HepG2 (cell line): ENCODE data around the gene TDRD9. TPM values are rescaled to one million over a fixed set of nuclear protein-coding genes. Genes with fewer than 3 reads are reported as not detected.

ENCODE experiments used
- CBX2 ChIP-seq, 2 experiments: fragments of 200-600 bp in 1 of 2; sonication (generic); formaldehyde crosslinking in 1 of 2; IDR thresholded peaks; 2 replicates each; pipeline versions ENCODE4 v1.7.0 to v1.8.1; 2018 to 2022; ENCODE audit warnings: low read depth in 2 of 2, low read length in 1 of 2, mild to moderate bottlenecking in 1 of 2, missing genetic modification reagents in 1 of 2
- CREB1 ChIP-seq, 2 experiments: fragments of 450-650 bp in 1 of 2; IDR thresholded peaks; 2 replicates each; pipeline ENCODE4 v1.6.1; 2016 to 2017; ENCODE audit warnings: control low read depth in 1 of 2, mild to moderate bottlenecking in 1 of 2, missing compliant biosample characterization in 1 of 2, missing genetic modification characterization in 1 of 2
- GATA4 ChIP-seq: sonication (generic); IDR thresholded peaks from 2 replicates; pipeline ENCODE4 v1.6.1; 2016; ENCODE audit warnings: antibody characterized with exemption, low read depth, borderline replicate concordance
- GATAD1 ChIP-seq: IDR thresholded peaks from 2 replicates; pipeline ENCODE4 v1.6.1; 2016; ENCODE audit warnings: missing genetic modification reagents, missing compliant biosample characterization
- ISL2 ChIP-seq: sonication (generic); formaldehyde crosslinking; IDR thresholded peaks from 2 replicates; pipeline ENCODE4 v1.5.0; 2020; ENCODE audit warnings: missing genetic modification reagents
- MED13 ChIP-seq: sonication (generic); formaldehyde crosslinking; IDR thresholded peaks from 2 replicates; pipeline ENCODE4 v1.5.0; 2020; ENCODE audit warnings: missing genetic modification reagents
- MIER3 ChIP-seq: IDR thresholded peaks from 2 replicates; pipeline ENCODE4 v1.6.1; 2016; ENCODE audit warnings: missing compliant biosample characterization, borderline replicate concordance
- NFKB2 ChIP-seq: sonication (generic); formaldehyde crosslinking; IDR thresholded peaks from 2 replicates; pipeline ENCODE4 v1.4.0; 2020; ENCODE audit warnings: missing genetic modification reagents, borderline replicate concordance
- RARA ChIP-seq: IDR thresholded peaks from 2 replicates; pipeline ENCODE4 v1.6.1; 2016; ENCODE audit warnings: missing genetic modification reagents, missing compliant biosample characterization
- RXRA ChIP-seq: sonication (generic); formaldehyde crosslinking; IDR thresholded peaks from 2 replicates; pipeline ENCODE4 v1.5.1; 2020; ENCODE audit warnings: missing genetic modification reagents
- SMAD3 ChIP-seq: sonication (generic); formaldehyde crosslinking; IDR thresholded peaks from 2 replicates; pipeline ENCODE4 v1.4.0; 2020; ENCODE audit warnings: missing genetic modification reagents
- ZNF326 ChIP-seq: sonication (generic); formaldehyde crosslinking; IDR thresholded peaks from 2 replicates; pipeline ENCODE4 v1.4.0; 2020; ENCODE audit warnings: missing genetic modification reagents, borderline replicate concordance
- ZNF335 ChIP-seq: sonication (generic); formaldehyde crosslinking; IDR thresholded peaks from 2 replicates; pipeline ENCODE4 v1.4.0; 2020; ENCODE audit warnings: missing genetic modification reagents
- ZNF432 ChIP-seq: sonication (generic); formaldehyde crosslinking; IDR thresholded peaks from 2 replicates; pipeline ENCODE4 v1.5.0; 2020; ENCODE audit warnings: missing genetic modification reagents, mild to moderate bottlenecking, borderline replicate concordance
- polyA plus RNA-seq, 8 experiments: library from polyadenylated mRNA; depleted of rRNA in 3 of 8; stranded (reverse) in 7 of 8; unstranded in 1 of 8; fragments of >200 nt; fragmentation: Illumina TruSeq in 4 of 8; extraction: Trizol in 4 of 8; gene quantifications; 2 replicates each; pipeline versions ENCODE4 v1.2.1 to v1.2.3, GENCODE V29; 2011 to 2016; ENCODE audit warnings: low read depth in 4 of 8, missing spikeins in 1 of 8, mixed read lengths in 1 of 8; ENCODE audit not compliant: insufficient read depth in 1 of 8
- total RNA-seq, 5 experiments: library from RNA; depleted of rRNA; stranded (reverse); fragments of >200 nt; fragmentation: Illumina TruSeq; extraction: Trizol; gene quantifications; 2 replicates each; pipeline ENCODE4 v1.2.3, GENCODE V29; 2016; ENCODE audit warnings: low read depth in 1 of 5
- TF ChIP-seq, protein P1 (sequence below): sonication (generic); formaldehyde crosslinking; IDR thresholded peaks from 2 replicates; pipeline ENCODE4 v1.4.0; 2020; ENCODE audit warnings: low read depth, mild to moderate bottlenecking, missing genetic modification reagents
- TF ChIP-seq, protein P2 (sequence below): IDR thresholded peaks from 2 replicates; pipeline ENCODE4 v1.6.1; 2016; ENCODE audit warnings: low read depth, control low read depth
- TF ChIP-seq, protein P3 (sequence below): sonication (generic); formaldehyde crosslinking; conservative IDR thresholded peaks from 2 replicates; pipeline ENCODE4 v1.4.0; 2020; ENCODE audit warnings: missing genetic modification reagents
- TF ChIP-seq, protein P4 (sequence below): sonication (generic); formaldehyde crosslinking; IDR thresholded peaks from 2 replicates; pipeline ENCODE4 v1.8.1; 2023; ENCODE audit warnings: mild to moderate bottlenecking, moderate library complexity, missing genetic modification reagents
- TF ChIP-seq, protein P5 (sequence below), 2 experiments: sonication (generic) in 1 of 2; formaldehyde crosslinking in 1 of 2; IDR thresholded peaks; 2 replicates each; pipeline versions ENCODE4 v1.5.1 to v1.6.1; 2011 to 2020; ENCODE audit warnings: borderline replicate concordance in 1 of 2, low read depth in 1 of 2, low read length in 1 of 2, mild to moderate bottlenecking in 1 of 2, missing genetic modification reagents in 1 of 2, moderate library complexity in 1 of 2

The TDRD9 gene
- total and polyA plus RNA-seq, 2 of the 13 experiments (the other 11 are each of a cell fraction or from before 2014, with no cell fraction given): not detected

DNA sequence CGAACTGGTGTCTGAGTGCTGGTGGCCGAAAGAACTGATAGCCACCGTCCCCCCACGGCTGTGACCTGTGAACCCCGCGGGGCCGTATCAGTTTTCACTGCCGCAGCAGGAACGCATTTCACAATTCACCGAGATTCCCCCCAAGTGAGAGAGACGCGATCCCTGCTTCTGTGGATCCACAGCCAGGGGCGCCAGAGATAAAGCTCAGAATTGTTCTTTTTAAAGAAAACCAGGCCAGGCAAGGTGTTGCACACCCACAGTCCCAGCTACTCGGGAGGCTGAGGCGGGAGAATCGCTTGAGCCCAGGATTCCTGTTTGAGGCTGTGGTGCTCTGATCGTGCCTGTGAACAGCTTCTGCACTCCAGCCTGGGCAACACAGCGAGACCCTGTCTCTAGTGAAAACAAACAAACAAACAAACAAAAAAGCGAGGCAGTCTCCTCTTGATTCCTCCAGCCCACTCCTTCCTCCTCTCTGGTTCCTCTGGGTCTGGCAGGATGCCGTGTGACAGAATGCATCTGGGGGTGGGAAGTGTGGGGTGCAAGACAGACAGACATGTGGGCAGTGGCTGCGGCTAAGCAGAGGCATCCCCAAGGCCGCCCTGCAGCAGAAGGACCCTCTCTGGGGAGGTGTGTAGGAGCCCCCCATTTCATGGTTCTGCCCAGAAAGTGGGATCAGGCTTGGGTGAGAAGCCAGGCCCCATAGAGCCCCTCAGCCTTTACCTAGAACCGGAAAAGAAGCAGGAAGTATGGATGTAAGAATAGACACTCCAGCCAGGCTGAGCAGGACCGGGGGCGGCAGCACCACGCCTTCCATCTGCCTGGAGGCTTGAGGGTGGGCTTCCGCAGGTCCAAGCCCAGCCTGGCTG, 41.7 kb upstream of the TDRD9 start (continued):
- TF ChIP-seq CREB1 (IDR thresholded peaks at IDR 0.05): no peak
- peak; percentile 40; the same call in 1 of the 2 replicates for TF ChIP-seq CREB1 (CRISPR knock-in tag; IDR thresholded peaks at IDR 0.05)
- no peak for TF ChIP-seq ZNF432
- TF ChIP-seq, protein P1, sequence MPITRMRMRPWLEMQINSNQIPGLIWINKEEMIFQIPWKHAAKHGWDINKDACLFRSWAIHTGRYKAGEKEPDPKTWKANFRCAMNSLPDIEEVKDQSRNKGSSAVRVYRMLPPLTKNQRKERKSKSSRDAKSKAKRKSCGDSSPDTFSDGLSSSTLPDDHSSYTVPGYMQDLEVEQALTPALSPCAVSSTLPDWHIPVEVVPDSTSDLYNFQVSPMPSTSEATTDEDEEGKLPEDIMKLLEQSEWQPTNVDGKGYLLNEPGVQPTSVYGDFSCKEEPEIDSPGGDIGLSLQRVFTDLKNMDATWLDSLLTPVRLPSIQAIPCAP (CRISPR knock-in tag): no peak
- 0 out of 2 replicates have a peak, but pooled peaks have one; percentile 30 for TF ChIP-seq SMAD3 (CRISPR knock-in tag)
- no peak for TF ChIP-seq ZNF326 (CRISPR knock-in tag)
- TF ChIP-seq GATAD1 (CRISPR knock-in tag): no peak
- TF ChIP-seq ZNF335: no peak
- TF ChIP-seq, protein P2, sequence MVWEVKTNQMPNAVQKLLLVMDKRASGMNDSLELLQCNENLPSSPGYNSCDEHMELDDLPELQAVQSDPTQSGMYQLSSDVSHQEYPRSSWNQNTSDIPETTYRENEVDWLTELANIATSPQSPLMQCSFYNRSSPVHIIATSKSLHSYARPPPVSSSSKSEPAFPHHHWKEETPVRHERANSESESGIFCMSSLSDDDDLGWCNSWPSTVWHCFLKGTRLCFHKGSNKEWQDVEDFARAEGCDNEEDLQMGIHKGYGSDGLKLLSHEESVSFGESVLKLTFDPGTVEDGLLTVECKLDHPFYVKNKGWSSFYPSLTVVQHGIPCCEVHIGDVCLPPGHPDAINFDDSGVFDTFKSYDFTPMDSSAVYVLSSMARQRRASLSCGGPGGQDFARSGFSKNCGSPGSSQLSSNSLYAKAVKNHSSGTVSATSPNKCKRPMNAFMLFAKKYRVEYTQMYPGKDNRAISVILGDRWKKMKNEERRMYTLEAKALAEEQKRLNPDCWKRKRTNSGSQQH (CRISPR knock-in tag): no peak
- TF ChIP-seq MED13 (CRISPR knock-in tag): peak; percentile 27; the same call in 1 of the 2 replicates
- TF ChIP-seq, protein P3, sequence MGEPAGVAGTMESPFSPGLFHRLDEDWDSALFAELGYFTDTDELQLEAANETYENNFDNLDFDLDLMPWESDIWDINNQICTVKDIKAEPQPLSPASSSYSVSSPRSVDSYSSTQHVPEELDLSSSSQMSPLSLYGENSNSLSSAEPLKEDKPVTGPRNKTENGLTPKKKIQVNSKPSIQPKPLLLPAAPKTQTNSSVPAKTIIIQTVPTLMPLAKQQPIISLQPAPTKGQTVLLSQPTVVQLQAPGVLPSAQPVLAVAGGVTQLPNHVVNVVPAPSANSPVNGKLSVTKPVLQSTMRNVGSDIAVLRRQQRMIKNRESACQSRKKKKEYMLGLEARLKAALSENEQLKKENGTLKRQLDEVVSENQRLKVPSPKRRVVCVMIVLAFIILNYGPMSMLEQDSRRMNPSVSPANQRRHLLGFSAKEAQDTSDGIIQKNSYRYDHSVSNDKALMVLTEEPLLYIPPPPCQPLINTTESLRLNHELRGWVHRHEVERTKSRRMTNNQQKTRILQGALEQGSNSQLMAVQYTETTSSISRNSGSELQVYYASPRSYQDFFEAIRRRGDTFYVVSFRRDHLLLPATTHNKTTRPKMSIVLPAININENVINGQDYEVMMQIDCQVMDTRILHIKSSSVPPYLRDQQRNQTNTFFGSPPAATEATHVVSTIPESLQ (CRISPR knock-in tag): 0 out of 2 replicates have a peak, but pooled peaks have one; percentile 54
- TF ChIP-seq RXRA: peak; percentile 50; the same call in 1 of the 2 replicates
- TF ChIP-seq ISL2 (CRISPR knock-in tag): 0 out of 2 replicates have a peak, but pooled peaks have one; percentile 28
- TF ChIP-seq, protein P4, sequence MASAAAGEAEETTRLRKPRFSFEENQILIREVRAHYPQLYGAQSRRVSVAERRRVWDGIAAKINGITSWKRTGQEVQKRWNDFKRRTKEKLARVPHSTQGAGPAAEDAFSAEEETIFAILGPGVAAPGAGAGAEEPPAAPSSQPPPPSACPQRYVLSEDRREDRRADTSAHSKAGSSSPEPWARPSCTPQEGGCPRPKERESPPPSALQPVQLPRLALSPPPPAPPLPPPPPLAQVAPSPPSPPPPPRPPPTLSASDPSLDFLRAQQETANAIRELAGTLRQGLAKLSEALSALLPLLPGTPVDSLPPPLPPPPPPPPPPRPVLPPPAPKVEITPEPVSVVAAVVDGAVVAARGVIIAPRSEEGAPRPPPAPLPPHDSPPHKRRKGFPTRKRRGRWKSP (CRISPR knock-in tag): no peak
- TF ChIP-seq CBX2 (IDR thresholded peaks at IDR 0.05; ENCODE audit: low read depth, low read length): no peak
- TF ChIP-seq CBX2 (CRISPR knock-in tag; IDR thresholded peaks at IDR 0.05; ENCODE audit: low read depth): no peak
- no peak for TF ChIP-seq GATA4
- 0 out of 2 replicates have a peak, but pooled peaks have one; percentile 38 for TF ChIP-seq NFKB2 (CRISPR knock-in tag)
- TF ChIP-seq, protein P5, sequence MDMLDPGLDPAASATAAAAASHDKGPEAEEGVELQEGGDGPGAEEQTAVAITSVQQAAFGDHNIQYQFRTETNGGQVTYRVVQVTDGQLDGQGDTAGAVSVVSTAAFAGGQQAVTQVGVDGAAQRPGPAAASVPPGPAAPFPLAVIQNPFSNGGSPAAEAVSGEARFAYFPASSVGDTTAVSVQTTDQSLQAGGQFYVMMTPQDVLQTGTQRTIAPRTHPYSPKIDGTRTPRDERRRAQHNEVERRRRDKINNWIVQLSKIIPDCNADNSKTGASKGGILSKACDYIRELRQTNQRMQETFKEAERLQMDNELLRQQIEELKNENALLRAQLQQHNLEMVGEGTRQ (IDR thresholded peaks at IDR 0.05; ENCODE audit: low read depth, low read length): no peak
- TF ChIP-seq, protein P5 (CRISPR knock-in tag; IDR thresholded peaks at IDR 0.05; ENCODE audit: borderline replicate concordance): no peak
- TF ChIP-seq MIER3 (CRISPR knock-in tag): no peak
- peak; percentile 55; the same call in 1 of the 2 replicates for TF ChIP-seq RARA (CRISPR knock-in tag)
